ENCODE results near the gene KCNJ18. TPM values are rescaled to one million over a fixed set of nuclear protein-coding genes. Genes with fewer than 3 reads are reported as not detected.
"Not testable (repeated sequence)": the region's sequence is repeated elsewhere in the genome, so short reads cannot be mapped to it uniquely, and the experiment has no call there.

The KCNJ18 gene
- total RNA-seq, 2 experiments from 2014 or later, result not detected

DNA sequence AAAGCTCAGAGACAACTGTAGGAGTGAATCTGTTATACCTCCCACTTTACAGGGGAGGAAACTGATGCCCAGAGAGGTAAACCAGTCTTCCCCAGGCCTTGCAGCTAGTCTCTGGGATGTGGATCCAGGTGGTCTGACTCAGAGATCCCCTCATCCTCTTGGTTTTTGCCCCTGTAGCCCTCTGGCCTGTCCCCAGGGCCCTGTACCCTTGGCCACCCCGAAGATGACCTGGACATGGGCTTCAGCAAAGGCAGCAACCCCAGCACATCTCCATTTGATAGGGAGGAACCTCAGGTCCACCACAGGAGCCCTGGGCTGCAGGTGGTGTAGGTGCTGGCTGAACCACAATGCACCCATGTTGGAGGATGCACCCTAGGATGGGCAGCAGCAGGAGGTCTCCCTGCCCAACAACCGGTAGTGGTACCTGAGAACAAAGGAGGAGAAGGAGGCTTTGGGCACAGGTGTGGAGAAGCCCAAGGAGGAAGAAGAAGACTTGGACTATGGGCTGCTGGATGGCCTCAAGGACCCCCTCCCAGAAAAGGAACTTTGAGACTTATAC lies 26.3 kb upstream of the KCNJ18 start:
- DNase-seq; CTCF ChIA-PET; H3K4me3 Mint-ChIP-seq; H3K27me3 Mint-ChIP-seq; ATAC-seq; H3K4me1 Mint-ChIP-seq (ENCODE audit: low read depth); H3K27ac Mint-ChIP-seq; POLR2A ChIA-PET; intact Hi-C loops (cut with micrococcal nuclease); H3K36me3 Mint-ChIP-seq (ENCODE audit: low read depth); H3K9me3 Mint-ChIP-seq: not testable (repeated sequence)

- not testable (repeated sequence) for H3K36me3 Mint-ChIP-seq (ENCODE audit: low read depth); H3K27me3 Mint-ChIP-seq; ATAC-seq
Observed at GRCh38 chr17:21666711-21667412, 25.5 kb upstream of the KCNJ18 start.

GRCh38 chr17:21667413-21668117 lies 24.8 kb upstream of the KCNJ18 start:
- H3K4me3 Mint-ChIP-seq; H3K27me3 Mint-ChIP-seq; DNase-seq; H3K36me3 Mint-ChIP-seq (ENCODE audit: low read depth); intact Hi-C loops (cut with micrococcal nuclease); CTCF ChIA-PET; H3K27ac Mint-ChIP-seq; ATAC-seq; H3K9me3 Mint-ChIP-seq; POLR2A ChIA-PET; H3K4me1 Mint-ChIP-seq (ENCODE audit: low read depth): not testable (repeated sequence)

More at GRCh38 chr17:21666711-21667412, 25.5 kb upstream of the KCNJ18 start:
- DNase-seq; H3K9me3 Mint-ChIP-seq; H3K4me3 Mint-ChIP-seq; H3K4me1 Mint-ChIP-seq (ENCODE audit: low read depth); POLR2A ChIA-PET; H3K27ac Mint-ChIP-seq; intact Hi-C loops (cut with micrococcal nuclease); CTCF ChIA-PET: not testable (repeated sequence)

GRCh38 chr17:21668118-21668488 lies 24.2 kb upstream of the KCNJ18 start:
- H3K4me1 Mint-ChIP-seq (ENCODE audit: low read depth), result not testable (repeated sequence)

DNA sequence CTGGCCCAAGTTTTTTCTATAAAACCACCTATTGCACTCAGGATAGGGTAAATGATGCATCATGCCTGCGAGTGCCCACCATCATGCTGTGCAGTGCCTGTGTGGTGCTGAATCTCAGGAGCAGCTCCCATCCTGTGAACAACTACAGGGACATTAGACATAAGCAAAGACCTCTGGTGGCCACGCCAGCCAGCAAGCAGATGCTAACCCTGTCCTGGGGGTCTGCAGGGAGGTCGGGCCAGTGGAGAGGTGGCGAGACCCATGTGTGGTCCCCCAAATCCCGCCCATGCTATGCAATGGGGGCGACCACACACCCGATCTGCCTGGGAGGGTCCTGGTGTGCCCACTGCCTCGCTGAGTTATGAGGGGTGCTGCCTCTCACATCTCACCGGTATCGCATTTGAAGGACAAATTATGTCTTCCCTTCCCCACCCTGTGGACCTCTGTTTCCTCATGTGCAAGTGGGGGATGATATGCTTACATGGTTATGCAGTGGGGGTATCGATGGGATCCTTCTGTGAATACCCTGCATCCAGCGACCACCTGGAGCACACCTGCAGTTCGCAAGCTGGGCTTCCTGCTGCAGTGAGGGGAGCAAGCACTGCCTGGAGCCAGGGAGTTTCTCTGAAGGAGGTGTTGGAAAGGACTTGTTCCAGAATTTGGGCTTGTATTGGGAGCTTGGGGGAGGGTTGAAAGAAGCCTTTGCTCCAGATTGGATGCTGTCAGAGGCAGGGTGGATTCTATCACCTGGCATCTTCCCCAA lies 23.4 kb upstream of the KCNJ18 start:
- H3K27ac Mint-ChIP-seq; DNase-seq; intact Hi-C loops (cut with micrococcal nuclease); H3K4me1 Mint-ChIP-seq (ENCODE audit: low read depth); H3K36me3 Mint-ChIP-seq (ENCODE audit: low read depth); ATAC-seq; CTCF ChIA-PET; H3K4me3 Mint-ChIP-seq; POLR2A ChIA-PET; H3K9me3 Mint-ChIP-seq; H3K27me3 Mint-ChIP-seq: not testable (repeated sequence)

More at GRCh38 chr17:21668118-21668488, 24.2 kb upstream of the KCNJ18 start:
- H3K9me3 Mint-ChIP-seq; DNase-seq; H3K36me3 Mint-ChIP-seq (ENCODE audit: low read depth); intact Hi-C loops (cut with micrococcal nuclease); CTCF ChIA-PET; ATAC-seq; POLR2A ChIA-PET; H3K27ac Mint-ChIP-seq; H3K27me3 Mint-ChIP-seq; H3K4me3 Mint-ChIP-seq: not testable (repeated sequence)

DNA sequence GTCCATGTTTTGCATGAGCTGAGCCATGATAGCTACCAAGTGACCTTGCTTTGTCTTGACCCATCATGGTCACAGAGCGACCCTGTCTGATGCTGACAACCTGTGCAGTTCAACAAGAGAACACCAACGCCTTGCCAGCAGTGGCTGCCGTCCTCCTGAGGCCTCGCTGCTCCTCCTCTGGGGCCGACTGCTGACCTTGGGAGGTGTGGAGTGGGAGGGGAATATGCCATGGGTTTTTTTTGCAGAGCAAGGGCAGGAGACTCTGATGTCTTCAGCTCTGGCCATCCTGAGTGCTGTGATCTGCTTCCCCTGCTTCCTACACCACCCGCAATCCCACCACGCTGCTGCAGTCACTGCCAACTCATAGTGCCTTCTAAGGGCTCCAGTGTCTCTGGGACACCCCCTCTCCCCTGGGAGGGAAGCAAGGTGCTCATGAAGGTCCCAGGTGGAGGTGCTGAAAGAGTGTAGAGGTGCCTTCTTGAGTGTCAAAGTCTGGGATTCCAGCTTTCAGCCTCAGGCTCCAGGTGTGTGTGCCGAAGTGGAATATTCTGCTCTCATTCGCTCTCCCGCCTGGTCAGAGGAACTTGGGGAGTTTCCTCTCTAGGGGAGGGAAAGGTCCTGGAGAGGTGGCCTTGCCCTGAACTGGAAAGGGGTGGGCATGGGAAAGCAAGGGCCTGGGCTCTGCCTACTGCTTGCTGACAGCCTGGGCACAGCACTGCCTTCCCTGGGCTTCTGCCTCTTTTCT lies 22.5 kb upstream of the KCNJ18 start:
- H3K27ac Mint-ChIP-seq; ATAC-seq; H3K4me3 Mint-ChIP-seq; H3K36me3 Mint-ChIP-seq (ENCODE audit: low read depth); POLR2A ChIA-PET; CTCF ChIA-PET; H3K4me1 Mint-ChIP-seq (ENCODE audit: low read depth); intact Hi-C loops (cut with micrococcal nuclease); H3K27me3 Mint-ChIP-seq; H3K9me3 Mint-ChIP-seq; DNase-seq: not testable (repeated sequence)

GRCh38 chr17:21670361-21671155 lies 21.8 kb upstream of the KCNJ18 start:
- H3K4me1 Mint-ChIP-seq (ENCODE audit: low read depth); H3K27me3 Mint-ChIP-seq; ATAC-seq; H3K36me3 Mint-ChIP-seq (ENCODE audit: low read depth); POLR2A ChIA-PET; DNase-seq; CTCF ChIA-PET; intact Hi-C loops (cut with micrococcal nuclease); H3K9me3 Mint-ChIP-seq; H3K27ac Mint-ChIP-seq; H3K4me3 Mint-ChIP-seq: not testable (repeated sequence)

- H3K36me3 Mint-ChIP-seq (ENCODE audit: low read depth); ATAC-seq; H3K9me3 Mint-ChIP-seq: not testable (repeated sequence)
Observed at GRCh38 chr17:21671437-21671836, 20.9 kb upstream of the KCNJ18 start.

GRCh38 chr17:21671871-21672270 lies 20.5 kb upstream of the KCNJ18 start:
- CTCF ChIA-PET; DNase-seq; H3K4me1 Mint-ChIP-seq (ENCODE audit: low read depth); H3K4me3 Mint-ChIP-seq; H3K9me3 Mint-ChIP-seq; H3K27ac Mint-ChIP-seq; intact Hi-C loops (cut with micrococcal nuclease); ATAC-seq; H3K36me3 Mint-ChIP-seq (ENCODE audit: low read depth); POLR2A ChIA-PET; H3K27me3 Mint-ChIP-seq: not testable (repeated sequence)

More at GRCh38 chr17:21671437-21671836, 20.9 kb upstream of the KCNJ18 start:
- H3K27ac Mint-ChIP-seq; CTCF ChIA-PET; DNase-seq; intact Hi-C loops (cut with micrococcal nuclease); POLR2A ChIA-PET; H3K4me3 Mint-ChIP-seq; H3K27me3 Mint-ChIP-seq; H3K4me1 Mint-ChIP-seq (ENCODE audit: low read depth): not testable (repeated sequence)

DNA sequence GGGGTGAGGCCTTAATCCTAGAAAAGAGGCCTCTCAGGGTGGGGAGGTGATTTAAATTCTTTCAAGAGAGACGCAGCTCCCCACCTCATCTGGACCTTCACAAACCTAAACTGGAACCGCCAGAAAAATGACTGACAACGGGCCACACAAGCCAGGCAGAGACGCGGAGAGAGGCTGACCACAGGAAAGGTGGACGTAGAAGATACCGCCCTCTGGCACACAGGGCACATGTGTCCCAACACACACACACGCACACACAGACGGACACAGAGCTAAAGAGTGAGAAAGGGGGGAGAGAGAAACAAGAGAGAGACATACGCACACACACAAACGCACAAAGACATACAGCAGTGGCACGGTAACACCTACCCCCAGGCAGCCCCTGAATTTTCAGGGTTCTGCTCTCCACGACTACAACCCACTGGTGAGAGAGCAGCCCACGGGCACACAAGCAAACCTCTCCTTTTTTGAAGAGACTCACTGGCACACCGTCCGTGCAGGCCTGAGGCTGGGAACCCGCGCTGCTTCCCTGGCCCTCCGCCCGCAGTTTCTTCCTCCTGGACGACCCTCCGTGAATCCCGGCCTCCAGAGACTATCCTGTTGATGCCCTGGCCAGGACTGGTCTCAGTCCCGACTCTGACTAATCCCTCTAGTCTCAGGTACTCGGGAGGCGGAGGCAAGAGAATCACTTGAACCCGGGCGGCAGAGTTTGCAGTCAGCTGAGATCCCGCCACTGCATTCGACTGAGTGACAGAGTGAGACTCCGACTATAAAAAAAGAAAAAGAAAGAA lies 18.7 kb upstream of the KCNJ18 start:
- H3K36me3 Mint-ChIP-seq (ENCODE audit: low read depth); DNase-seq; H3K27me3 Mint-ChIP-seq; H3K4me3 Mint-ChIP-seq; CTCF ChIA-PET; POLR2A ChIA-PET; ATAC-seq; intact Hi-C loops (cut with micrococcal nuclease); H3K4me1 Mint-ChIP-seq (ENCODE audit: low read depth); H3K9me3 Mint-ChIP-seq; H3K27ac Mint-ChIP-seq: not testable (repeated sequence)

Measured in activated CD8-positive, alpha-beta T cell treated with anti-CD3 and anti-CD28 coated beads for 36 hours (primary cell).